Calu3 (cell line): ENCODE results near the gene FATE1. TPM values are rescaled to one million over a fixed set of nuclear protein-coding genes. Genes with fewer than 3 reads are reported as not detected.

Experiments used
- BruUV-seq: library from RNA; stranded (reverse); fragments of 400-500 nt; replicated peaks from 2 replicates; lab custom pipeline; 2021; lab: Mats Ljungman, UMichigan
- CTCF ChIA-PET: fragments of 300-600 bp; sonication (Branson Sonifier 250); formaldehyde crosslinking; loops from one replicate; lab custom pipeline; 2022; ENCODE audit warnings: antibody characterized with exemption; lab: Charles Lee
- DNase-seq: peaks from one replicate; pipeline ENCODE4 v3.0.0; 2022
- H3K27ac Mint-ChIP-seq: one replicate; pipeline ENCODE4 v1.8.0; 2022; ENCODE audit warnings: mixed read lengths; ENCODE audit not compliant: unreplicated experiment
- H3K27me3 Mint-ChIP-seq: one replicate; pipeline ENCODE4 v1.8.0; 2022; ENCODE audit warnings: mixed read lengths; ENCODE audit not compliant: unreplicated experiment
- H3K36me3 Mint-ChIP-seq: one replicate; pipeline ENCODE4 v1.8.0; 2022; ENCODE audit warnings: mild to moderate bottlenecking, moderate library complexity, mixed read lengths; ENCODE audit not compliant: insufficient read depth, unreplicated experiment
- H3K4me1 Mint-ChIP-seq: one replicate; pipeline ENCODE4 v1.8.0; 2022; ENCODE audit warnings: mild to moderate bottlenecking, low read depth, mixed read lengths; ENCODE audit not compliant: unreplicated experiment
- H3K4me3 Mint-ChIP-seq: one replicate; pipeline ENCODE4 v1.8.0; 2022; ENCODE audit warnings: mild to moderate bottlenecking, low read depth, moderate library complexity, mixed read lengths; ENCODE audit not compliant: unreplicated experiment
- H3K9me3 Mint-ChIP-seq: one replicate; pipeline ENCODE4 v1.8.0; 2022; ENCODE audit warnings: low read depth, mixed read lengths; ENCODE audit not compliant: unreplicated experiment
- intact Hi-C: fragments of 100-400 bp; cut with micrococcal nuclease; formaldehyde crosslinking; loops from one replicate; pipeline ENCODE4 v1.10.0; 2022; ENCODE audit not compliant: unreplicated experiment
- total RNA-seq: library from RNA; stranded (reverse); gene quantifications from 2 replicates; pipeline ENCODE4 v1.2.3, GENCODE V29; 2022
- TF ChIP-seq, protein P1 (sequence below): fragments of 200-600 bp; IDR thresholded peaks from one replicate; pipeline ENCODE4 v1.8.0; 2022; ENCODE audit warnings: antibody characterized with exemption; ENCODE audit not compliant: unreplicated experiment

FATE1 gene
- total RNA-seq, 1 experiment from 2014 or later, result not detected

DNA sequence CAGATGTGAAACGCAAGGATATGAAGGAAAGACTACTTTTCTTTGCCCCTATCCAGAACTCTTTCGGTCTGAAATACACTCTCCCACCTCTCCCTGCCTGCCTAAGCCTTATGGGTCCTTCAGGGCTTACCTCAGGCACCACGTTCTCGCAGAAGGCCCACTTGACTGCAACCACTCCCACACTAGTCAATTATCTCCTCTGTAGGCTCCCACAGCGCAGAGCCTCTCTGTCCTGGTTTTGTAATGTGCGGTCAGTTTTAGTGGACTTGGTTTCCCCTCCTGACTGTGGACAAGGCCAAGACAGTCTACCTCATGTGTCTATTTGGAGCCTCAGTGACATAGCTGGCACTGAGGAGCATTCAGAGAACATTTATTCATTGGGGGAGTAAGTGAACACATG is 29.8 kb downstream of the FATE1 start:
- Mint-ChIP-seq H3K27me3 (peaks cover 90% of the 10 kb centered on the region), H3K9me3 (no peaks in the 10 kb centered on the region), H3K36me3 (no peaks in the 10 kb centered on the region), H3K4me1 (no peaks in the 10 kb centered on the region), H3K27ac (no peak overlapping the region), H3K4me3 (no peak overlapping the region)
- intact Hi-C loops, result no loop called here
- CTCF ChIA-PET, result no interaction called here
- TF ChIP-seq, protein P1, sequence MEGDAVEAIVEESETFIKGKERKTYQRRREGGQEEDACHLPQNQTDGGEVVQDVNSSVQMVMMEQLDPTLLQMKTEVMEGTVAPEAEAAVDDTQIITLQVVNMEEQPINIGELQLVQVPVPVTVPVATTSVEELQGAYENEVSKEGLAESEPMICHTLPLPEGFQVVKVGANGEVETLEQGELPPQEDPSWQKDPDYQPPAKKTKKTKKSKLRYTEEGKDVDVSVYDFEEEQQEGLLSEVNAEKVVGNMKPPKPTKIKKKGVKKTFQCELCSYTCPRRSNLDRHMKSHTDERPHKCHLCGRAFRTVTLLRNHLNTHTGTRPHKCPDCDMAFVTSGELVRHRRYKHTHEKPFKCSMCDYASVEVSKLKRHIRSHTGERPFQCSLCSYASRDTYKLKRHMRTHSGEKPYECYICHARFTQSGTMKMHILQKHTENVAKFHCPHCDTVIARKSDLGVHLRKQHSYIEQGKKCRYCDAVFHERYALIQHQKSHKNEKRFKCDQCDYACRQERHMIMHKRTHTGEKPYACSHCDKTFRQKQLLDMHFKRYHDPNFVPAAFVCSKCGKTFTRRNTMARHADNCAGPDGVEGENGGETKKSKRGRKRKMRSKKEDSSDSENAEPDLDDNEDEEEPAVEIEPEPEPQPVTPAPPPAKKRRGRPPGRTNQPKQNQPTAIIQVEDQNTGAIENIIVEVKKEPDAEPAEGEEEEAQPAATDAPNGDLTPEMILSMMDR, result no peak
- DNase-seq, result no peak
- BruUV-seq, result no TSS peak

DNA sequence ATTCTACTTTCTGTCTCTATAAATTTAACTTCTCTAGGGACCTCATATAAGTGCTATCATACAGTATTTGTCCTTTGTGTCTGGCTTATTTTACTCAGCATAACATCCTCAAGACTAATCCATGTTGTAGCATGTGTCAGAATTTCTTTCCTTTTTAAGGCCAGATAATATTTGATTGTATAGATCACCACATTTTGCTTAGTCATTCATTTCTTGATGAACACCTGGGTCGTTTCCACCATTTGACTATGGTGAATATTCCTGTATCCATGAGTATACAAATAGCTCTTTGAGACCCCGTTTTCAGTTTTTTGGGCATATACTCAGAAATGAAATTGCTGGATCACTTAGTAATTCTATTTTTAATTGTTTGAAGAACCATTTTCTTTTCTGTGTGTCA is 30.7 kb downstream of the FATE1 start:
- intact Hi-C loops, result no loop called here
- no peaks in the 10 kb centered on the region for H3K36me3 Mint-ChIP-seq
- no peak for DNase-seq
- no peaks in the 10 kb centered on the region for H3K9me3 Mint-ChIP-seq
- TF ChIP-seq, protein P1, result no peak
- CTCF ChIA-PET, result no interaction called here
- no peaks in the 10 kb centered on the region for H3K4me1 Mint-ChIP-seq
- H3K27me3 Mint-ChIP-seq, result peaks cover 90% of the 10 kb centered on the region
- no peak overlapping the region for H3K4me3 Mint-ChIP-seq
- BruUV-seq, result no TSS peak
- H3K27ac Mint-ChIP-seq, result no peak overlapping the region

DNA sequence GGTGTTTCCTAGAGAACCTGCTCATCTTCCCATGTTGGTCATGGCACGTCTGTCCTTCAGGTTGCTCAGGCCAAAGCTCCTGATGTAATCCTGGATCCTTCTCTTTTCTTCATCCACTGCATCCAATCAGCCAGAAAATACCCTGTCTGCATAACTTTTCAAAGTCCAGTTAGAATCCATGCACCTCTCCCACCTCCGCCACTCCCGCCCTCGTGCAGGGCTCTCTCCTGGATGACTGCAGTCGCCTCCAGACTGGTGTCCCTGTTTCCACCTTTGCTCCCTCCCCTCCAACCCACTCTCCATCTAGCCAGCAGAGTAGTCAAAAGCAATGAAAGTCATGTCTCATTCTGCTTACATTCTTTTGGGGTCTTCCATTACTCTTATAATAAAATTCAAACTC is 34.7 kb downstream of the FATE1 start:
- no TSS peak for BruUV-seq
- CTCF ChIA-PET, result interaction anchor here (0.8 to 1.7 kb wide), 3 partner anchors 882 to 1070 kb away, joined by 3 to 6 read pairs (median 5); no protein-coding TSS in a partner anchor
- H3K9me3 Mint-ChIP-seq, result no peaks in the 10 kb centered on the region
- intact Hi-C loops, result loop anchor here (1.0 to 10.0 kb wide), 7 partner anchors 232 to 1067 kb away; no protein-coding TSS in a partner anchor
- DNase-seq, result no peak
- no peak overlapping the region for H3K4me3 Mint-ChIP-seq
- peaks cover 9% of the 10 kb centered on the region for H3K4me1 Mint-ChIP-seq
- peaks cover 72% of the 10 kb centered on the region for H3K27me3 Mint-ChIP-seq
- TF ChIP-seq, protein P1, result no peak
- H3K36me3 Mint-ChIP-seq, result no peaks in the 10 kb centered on the region
- H3K27ac Mint-ChIP-seq, result no peak overlapping the region

DNA sequence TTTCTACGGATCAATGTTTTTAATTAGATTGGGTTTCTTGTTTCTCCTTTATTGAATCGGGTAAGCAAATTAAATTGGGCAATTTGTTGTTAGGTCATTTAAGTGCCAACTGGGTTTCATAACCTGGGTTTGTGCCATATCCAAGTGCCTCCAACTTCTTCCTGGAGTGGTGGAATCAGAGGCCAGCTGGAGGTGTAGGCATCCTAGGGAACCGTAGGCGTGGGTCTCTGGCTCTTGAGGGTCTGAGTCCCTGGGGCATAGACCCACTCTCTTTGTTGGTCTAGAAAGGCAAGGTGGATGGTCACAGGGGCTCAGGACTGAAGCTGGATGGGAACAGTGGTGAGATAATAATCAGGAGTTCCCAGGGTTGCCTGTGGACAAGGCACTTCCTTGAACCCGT is 37.0 kb downstream of the FATE1 start:
- Mint-ChIP-seq H3K9me3 (no peaks in the 10 kb centered on the region), H3K27ac (no peak overlapping the region), H3K36me3 (no peaks in the 10 kb centered on the region), H3K27me3 (peaks cover 75% of the 10 kb centered on the region), H3K4me1 (peaks cover 9% of the 10 kb centered on the region), H3K4me3 (no peak overlapping the region)
- TF ChIP-seq, protein P1, result no peak
- CTCF ChIA-PET, result interaction anchor here (0.8 to 2.0 kb wide), 6 partner anchors 11 to 1068 kb away, joined by 3 to 25 read pairs (median 4); no protein-coding TSS in a partner anchor
- DNase-seq, result no peak
- intact Hi-C loops, result loop anchor here (2.0 to 10.0 kb wide), 6 partner anchors 36 to 1064 kb away; no protein-coding TSS in a partner anchor
- no TSS peak for BruUV-seq
